A673 (cell line): ENCODE results near the gene GRXCR1.

Source experiments
- CTCF ChIP-seq: fragments of 300-800, 200-600 bp; sonication (generic); conservative IDR thresholded peaks from 2 replicates; pipeline ENCODE4 v1.5.1; 2017; ENCODE audit warnings: low read depth, mild to moderate bottlenecking, antibody characterized with exemption, low read length, moderate library complexity, mixed read lengths
- EZH2 ChIP-seq: fragments of 200-600 bp; sonication (generic); IDR thresholded peaks from 2 replicates; pipeline ENCODE4 v1.6.1; 2017; ENCODE audit warnings: borderline replicate concordance, low read depth, mild to moderate bottlenecking, mixed read lengths, antibody characterized with exemption, low read length; ENCODE audit not compliant: poor library complexity, severe bottlenecking

- TF ChIP-seq EZH2 (no peak), CTCF (no peak)
These were observed 14.6 kb downstream of the GRXCR1 start for GRCh38 chr4:42906891-42907759.
